GM12892 (cell line): ENCODE measurements around the gene ATP5F1E.
"Not testable (repeated sequence)": the region's sequence is repeated elsewhere in the genome, so short reads cannot be mapped to it uniquely, and the experiment has no call there.

Experiments used
- DNase-seq: peaks from one replicate; pipeline ENCODE4 v3.0.0; 2011; ENCODE audit not compliant: insufficient read length
- FAIRE-seq: peaks from 2 replicates; lab custom pipeline; 2011; peaks lifted over from hg19 to GRCh38; lab: Jason Lieb, UNC
- POLR2A ChIP-seq: IDR thresholded peaks from 2 replicates; pipeline ENCODE4 v1.6.1; 2011; ENCODE audit warnings: low read depth, low read length, control low read depth
- POLR2AphosphoS5 ChIP-seq: IDR thresholded peaks from 2 replicates; pipeline ENCODE4 v1.6.1; 2011; ENCODE audit warnings: low read depth, low read length, control low read depth
- TAF1 ChIP-seq: IDR thresholded peaks from 2 replicates; pipeline ENCODE4 v1.6.1; 2011; ENCODE audit warnings: low read depth, mild to moderate bottlenecking, control low read depth, low read length, borderline replicate concordance

Gene ATP5F1E

GRCh38 chr20:58989196-58989595, 42.9 kb downstream of the ATP5F1E start:
- DNase-seq (no peak), FAIRE-seq (no peak)
- TF ChIP-seq POLR2AphosphoS5 (no peak), POLR2A (no peak), TAF1 (no peak)

GRCh38 chr20:58988565-58988882, 43.6 kb downstream of the ATP5F1E start:
- FAIRE-seq = no peak
- DNase-seq = no peak
- TF ChIP-seq TAF1 (no peak), POLR2A (no peak), POLR2AphosphoS5 (no peak)

- FAIRE-seq (no peak), DNase-seq (no peak)
- TF ChIP-seq POLR2AphosphoS5 = no peak
- no peak for TF ChIP-seq TAF1
- TF ChIP-seq POLR2A = no peak
These were observed 44.2 kb downstream of the ATP5F1E start for GRCh38 chr20:58987790-58988564.

- FAIRE-seq (no peak), DNase-seq (no peak)
These were observed 45.1 kb downstream of the ATP5F1E start for GRCh38 chr20:58986968-58987517.

GRCh38 chr20:58986286-58986967, 45.7 kb downstream of the ATP5F1E start:
- DNase-seq (no peak), FAIRE-seq (no peak)
- no peak for TF ChIP-seq TAF1
- no peak for TF ChIP-seq POLR2AphosphoS5
- no peak for TF ChIP-seq POLR2A

More at GRCh38 chr20:58986968-58987517, 45.1 kb downstream of the ATP5F1E start:
- TF ChIP-seq POLR2AphosphoS5 (no peak), POLR2A (no peak), TAF1 (no peak)

GRCh38 chr20:58985656-58986055, 46.5 kb downstream of the ATP5F1E start:
- no peak for FAIRE-seq
- DNase-seq = no peak

GRCh38 chr20:58984691-58985090, 47.4 kb downstream of the ATP5F1E start:
- DNase-seq (no peak), FAIRE-seq (no peak)
- TF ChIP-seq POLR2A (no peak), TAF1 (no peak), POLR2AphosphoS5 (no peak)

More at GRCh38 chr20:58985656-58986055, 46.5 kb downstream of the ATP5F1E start:
- no peak for TF ChIP-seq POLR2A
- TF ChIP-seq TAF1 = no peak
- TF ChIP-seq POLR2AphosphoS5 = no peak

- not testable (repeated sequence) for FAIRE-seq, DNase-seq
These were observed 49.0 kb downstream of the ATP5F1E start for GRCh38 chr20:58983115-58983468.

- DNase-seq (no peak), FAIRE-seq (no peak)
- TF ChIP-seq TAF1 = no peak
- no peak for TF ChIP-seq POLR2A
- TF ChIP-seq POLR2AphosphoS5 = no peak
These were observed 49.6 kb downstream of the ATP5F1E start for GRCh38 chr20:58982406-58983114.

GRCh38 chr20:58981628-58982364, 50.3 kb downstream of the ATP5F1E start:
- FAIRE-seq (no peak), DNase-seq (no peak)
- TF ChIP-seq POLR2A (no peak), TAF1 (no peak), POLR2AphosphoS5 (no peak)
